K562 (cell line): ENCODE results near the gene MCU. TPM values are rescaled to one million over a fixed set of nuclear protein-coding genes. Genes with fewer than 3 reads are reported as not detected.

Source experiments
- E2F6 ChIP-seq, 2 experiments: IDR thresholded peaks; 2 replicates each; pipeline ENCODE4 v1.6.1; 2011; ENCODE audit warnings: borderline replicate concordance in 1 of 2, control low read depth in 1 of 2, low read depth in 1 of 2, low read length in 1 of 2, mild to moderate bottlenecking in 1 of 2, mixed read lengths in 1 of 2, moderate library complexity in 1 of 2; ENCODE audit not compliant: insufficient read depth in 1 of 2, insufficient read length in 1 of 2, poor library complexity in 1 of 2, severe bottlenecking in 1 of 2; ENCODE audit errors: extremely low read depth in 1 of 2
- ELK3 ChIP-seq: fragments of 450-650 bp; formaldehyde crosslinking; IDR thresholded peaks from 2 replicates; pipeline ENCODE4 v1.4.0; 2020; ENCODE audit warnings: mild to moderate bottlenecking
- KLF13 ChIP-seq: fragments of 450-650 bp; IDR thresholded peaks from 2 replicates; pipeline ENCODE4 v1.6.1; 2016; ENCODE audit warnings: missing genetic modification characterization, low read depth, mild to moderate bottlenecking, missing compliant biosample characterization, moderate library complexity, borderline replicate concordance
- MAFG ChIP-seq: fragments of 450-650 bp; conservative IDR thresholded peaks from 2 replicates; pipeline ENCODE4 v1.6.1; 2016; ENCODE audit warnings: missing genetic modification characterization, missing compliant biosample characterization
- PML ChIP-seq: IDR thresholded peaks from 2 replicates; pipeline ENCODE4 v1.6.1; 2012; ENCODE audit warnings: low read length, inconsistent platforms
- RBM17 ChIP-seq: fragments of 200-400 bp; formaldehyde crosslinking; IDR thresholded peaks from 2 replicates; pipeline ENCODE4 v1.6.1; 2017; ENCODE audit warnings: low read depth, mild to moderate bottlenecking, low read length, borderline replicate concordance
- SETDB1 ChIP-seq: IDR thresholded peaks from one replicate; pipeline ENCODE4 v1.6.1; 2012; ENCODE audit warnings: low read length, control low read depth, inconsistent platforms
- SMARCC2 ChIP-seq: fragments of 450-650 bp; IDR thresholded peaks from 2 replicates; pipeline ENCODE4 v1.6.1; 2017; ENCODE audit warnings: antibody characterized with exemption, moderate library complexity, mild to moderate bottlenecking, low read depth
- TEAD2 ChIP-seq: fragments of 450-650 bp; IDR thresholded peaks from 2 replicates; pipeline ENCODE4 v1.6.1; 2016; ENCODE audit warnings: missing genetic modification characterization, control low read depth, missing compliant biosample characterization
- ZNF232 ChIP-seq: sonication (generic); formaldehyde crosslinking; IDR thresholded peaks from 2 replicates; pipeline ENCODE4 v1.8.0; 2022; ENCODE audit warnings: mild to moderate bottlenecking, missing genetic modification reagents
- ZNF280B ChIP-seq: fragments of 250-450 bp; sonication (Bioruptor Pico); IDR thresholded peaks from 2 replicates; pipeline ENCODE4 v1.5.1; 2021; ENCODE audit warnings: mild to moderate bottlenecking
- ZNF316 ChIP-seq: fragments of 450-650 bp; IDR thresholded peaks from 2 replicates; pipeline ENCODE4 v1.6.1; 2016
- ZNF586 ChIP-seq: fragments of 450-650 bp; formaldehyde crosslinking; conservative IDR thresholded peaks from 2 replicates; pipeline ENCODE4 v1.4.0; 2020; ENCODE audit warnings: mild to moderate bottlenecking, moderate library complexity
- polyA plus RNA-seq, 8 experiments: library from polyadenylated mRNA; depleted of rRNA in 4 of 8; stranded (reverse) in 5 of 8; unstranded in 3 of 8; fragments of >200 nt; fragmentation: Nextera tagmentation in 2 of 8; fragmentation: Illumina TruSeq in 1 of 8; extraction: Ambion mirVana in 2 of 8; extraction: Trizol in 1 of 8; gene quantifications; 2 replicates each; pipeline versions ENCODE4 v1.2.1 to v1.2.3, GENCODE V29; 2011 to 2014; ENCODE audit warnings: inconsistent platforms in 1 of 8, missing spikeins in 1 of 8
- total RNA-seq, 7 experiments: library from RNA; depleted of rRNA in 6 of 7; stranded (reverse); fragments of >200 nt in 6 of 7; fragmentation: Illumina TruSeq in 2 of 7; extraction: Trizol in 2 of 7; gene quantifications; 2 replicates each; pipeline versions ENCODE4 v1.2.1 to v1.2.3, GENCODE V29; 2011 to 2021; ENCODE audit warnings: low replicate concordance in 1 of 7

Gene MCU
- total and polyA plus RNA-seq, 9 of the 15 experiments (the other 6 are each of a cell fraction or from before 2014, with no cell fraction given), result 8.2 to 88.8 (median 21.3) TPM

- TF ChIP-seq E2F6 (IDR thresholded peaks at IDR 0.05; ENCODE audit: borderline replicate concordance in 1 of 2, extremely low read depth in 1 of 2, insufficient read depth in 1 of 2, insufficient read length in 1 of 2, low read depth in 1 of 2, low read length in 1 of 2, poor library complexity in 1 of 2, severe bottlenecking in 1 of 2), result no peak
- TF ChIP-seq ZNF586 (CRISPR knock-in tag), result no peak
- TF ChIP-seq PML, result no peak
- peak; percentile 62 for TF ChIP-seq MAFG (tag)
- TF ChIP-seq KLF13 (tag), result no peak
- TF ChIP-seq ZNF280B (CRISPR knock-in tag), result no peak
- no peak for TF ChIP-seq SETDB1
- no peak for TF ChIP-seq SMARCC2
- no peak for TF ChIP-seq RBM17
- TF ChIP-seq ZNF232 (CRISPR knock-in tag), result no peak
- peak; percentile 86 for TF ChIP-seq ZNF316
- TF ChIP-seq TEAD2, result no peak
- TF ChIP-seq ELK3 (CRISPR knock-in tag), result no peak
These were observed 40.0 kb downstream of the MCU start (continued) for GRCh38 chr10:72731916-72732419.
